Measurements from ENCODE around the gene PARVA.

GRCh38 chr11:12435264-12435663, 57.9 kb downstream of the PARVA start:
- TF ChIP-seq, protein P1, sequence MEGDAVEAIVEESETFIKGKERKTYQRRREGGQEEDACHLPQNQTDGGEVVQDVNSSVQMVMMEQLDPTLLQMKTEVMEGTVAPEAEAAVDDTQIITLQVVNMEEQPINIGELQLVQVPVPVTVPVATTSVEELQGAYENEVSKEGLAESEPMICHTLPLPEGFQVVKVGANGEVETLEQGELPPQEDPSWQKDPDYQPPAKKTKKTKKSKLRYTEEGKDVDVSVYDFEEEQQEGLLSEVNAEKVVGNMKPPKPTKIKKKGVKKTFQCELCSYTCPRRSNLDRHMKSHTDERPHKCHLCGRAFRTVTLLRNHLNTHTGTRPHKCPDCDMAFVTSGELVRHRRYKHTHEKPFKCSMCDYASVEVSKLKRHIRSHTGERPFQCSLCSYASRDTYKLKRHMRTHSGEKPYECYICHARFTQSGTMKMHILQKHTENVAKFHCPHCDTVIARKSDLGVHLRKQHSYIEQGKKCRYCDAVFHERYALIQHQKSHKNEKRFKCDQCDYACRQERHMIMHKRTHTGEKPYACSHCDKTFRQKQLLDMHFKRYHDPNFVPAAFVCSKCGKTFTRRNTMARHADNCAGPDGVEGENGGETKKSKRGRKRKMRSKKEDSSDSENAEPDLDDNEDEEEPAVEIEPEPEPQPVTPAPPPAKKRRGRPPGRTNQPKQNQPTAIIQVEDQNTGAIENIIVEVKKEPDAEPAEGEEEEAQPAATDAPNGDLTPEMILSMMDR (IDR thresholded peaks at IDR 0.05), result no peak
- TF ChIP-seq POLR2A (IDR thresholded peaks at IDR 0.05), result no peak

Data from thyroid gland (tissue), 4 donors.